KMS-11 (cell line): ENCODE data around the gene PPM1J.

ENCODE experiments used
- H2AFZ ChIP-seq: fragments of 200-600 bp; sonication (generic); 2 replicates; pipeline ENCODE4 v1.6.1; 2016; ENCODE audit warnings: antibody characterized with exemption, mixed run types, low read depth
- H3K27ac ChIP-seq: fragments of 200-600 bp; sonication (generic); 2 replicates; pipeline ENCODE4 v1.6.1; 2016; ENCODE audit warnings: mild to moderate bottlenecking, mixed run types
- H3K27me3 ChIP-seq: fragments of 200-600 bp; sonication (generic); 2 replicates; pipeline ENCODE4 v1.6.1; 2017; ENCODE audit warnings: mild to moderate bottlenecking, low read depth, mixed run types, moderate library complexity; ENCODE audit not compliant: insufficient read depth
- H3K36me3 ChIP-seq: fragments of 200-600 bp; sonication (generic); 2 replicates; pipeline ENCODE4 v1.6.1; 2017; ENCODE audit warnings: mild to moderate bottlenecking, mixed run types; ENCODE audit not compliant: insufficient read depth
- H3K4me1 ChIP-seq: fragments of 200-600 bp; sonication (generic); 2 replicates; pipeline ENCODE4 v1.6.1; 2016; ENCODE audit warnings: mild to moderate bottlenecking, low read depth, mixed run types; ENCODE audit not compliant: poor library complexity, severe bottlenecking
- H3K4me2 ChIP-seq: fragments of 200-600 bp; sonication (generic); 2 replicates; pipeline ENCODE4 v1.7.0; 2016; ENCODE audit warnings: mild to moderate bottlenecking, mixed run types
- H3K4me3 ChIP-seq: fragments of 200-600 bp; sonication (generic); IDR thresholded peaks from 2 replicates; pipeline ENCODE4 v1.6.1; 2017; ENCODE audit warnings: low read depth, low read length, mixed read lengths; ENCODE audit not compliant: insufficient read depth
- H3K79me2 ChIP-seq: fragments of 200-600 bp; sonication (generic); 2 replicates; pipeline ENCODE4 v1.6.1; 2016; ENCODE audit warnings: low read depth, mixed run types; ENCODE audit not compliant: insufficient read depth
- H3K9ac ChIP-seq: fragments of 200-600 bp; sonication (generic); 2 replicates; pipeline ENCODE4 v1.6.1; 2016; ENCODE audit warnings: mild to moderate bottlenecking, mixed run types
- H4K20me1 ChIP-seq: fragments of 200-600 bp; sonication (generic); 2 replicates; pipeline ENCODE4 v1.6.1; 2016; ENCODE audit warnings: mild to moderate bottlenecking, mixed run types; ENCODE audit not compliant: insufficient read depth
- CTCF ChIP-seq: fragments of 200-600 bp; sonication (generic); conservative IDR thresholded peaks from 2 replicates; pipeline ENCODE4 v1.6.1; 2017; ENCODE audit warnings: low read depth, mild to moderate bottlenecking, antibody characterized with exemption, low read length, moderate library complexity, mixed read lengths

The PPM1J gene

GRCh38 chr1:112674440-112674985 lies 40.6 kb downstream of the PPM1J start, which contains the start of gene MOV10:
MOV10 (plus strand) TSS chr1:112674659; CDS start chr1:112674913, 254 bp downstream.
- H3K36me3 ChIP-seq = no peaks in the 10 kb centered on the region
- peak within 1 kb of the TSS; percentile 64 for H3K27ac ChIP-seq

GRCh38 chr1:112673592-112674439 lies 41.3 kb downstream of the PPM1J start:
- Histone ChIP-seq H3K36me3 (no peaks in the 10 kb centered on the region), H2AFZ (peak overlapping the region; percentile 67; the same call in 1 of the 2 replicates), H3K27me3 (no peaks in the 10 kb centered on the region), H3K9ac (peak overlapping the region; percentile 85), H3K4me3 (no peak overlapping the region), H4K20me1 (no peaks in the 10 kb centered on the region), H3K79me2 (no peaks in the 10 kb centered on the region), H3K4me1 (peaks cover 26% of the 10 kb centered on the region), H3K4me2 (peak overlapping the region; percentile 95), H3K27ac (peak overlapping the region; percentile 64)
- TF ChIP-seq CTCF = peak; percentile 51

More at GRCh38 chr1:112674440-112674985, 40.6 kb downstream of the PPM1J start, which contains the start of gene MOV10:
- Histone ChIP-seq H3K4me1 (peaks cover 20% of the 10 kb centered on the region), H3K79me2 (no peaks in the 10 kb centered on the region), H3K4me3 (no peak within 1 kb of the TSS), H4K20me1 (no peaks in the 10 kb centered on the region), H3K27me3 (no peaks in the 10 kb centered on the region), H3K4me2 (peak within 1 kb of the TSS; percentile 95), H2AFZ (peak within 1 kb of the TSS; percentile 67), H3K9ac (peak within 1 kb of the TSS; percentile 85)
- no peak for TF ChIP-seq CTCF

- Histone ChIP-seq H3K9ac (no peak overlapping the region), H3K27ac (no peak overlapping the region), H3K4me1 (peaks cover 36% of the 10 kb centered on the region), H3K36me3 (no peaks in the 10 kb centered on the region), H2AFZ (no peak overlapping the region), H4K20me1 (no peaks in the 10 kb centered on the region), H3K79me2 (no peaks in the 10 kb centered on the region), H3K4me3 (no peak overlapping the region), H3K4me2 (no peak overlapping the region; the same call in 1 of the 2 replicates), H3K27me3 (no peaks in the 10 kb centered on the region)
- no peak for TF ChIP-seq CTCF
These were observed 42.3 kb downstream of the PPM1J start for GRCh38 chr1:112672842-112673241.

- no peak overlapping the region for H3K27ac ChIP-seq
- TF ChIP-seq CTCF = no peak
- H3K4me1 ChIP-seq = peaks cover 41% of the 10 kb centered on the region
- H3K9ac ChIP-seq = no peak overlapping the region
- H4K20me1 ChIP-seq = no peaks in the 10 kb centered on the region
- H3K36me3 ChIP-seq = no peaks in the 10 kb centered on the region
- no peak overlapping the region for H3K4me2 ChIP-seq
- H3K27me3 ChIP-seq = no peaks in the 10 kb centered on the region
- H3K4me3 ChIP-seq = no peak overlapping the region
- H3K79me2 ChIP-seq = no peaks in the 10 kb centered on the region
- no peak overlapping the region for H2AFZ ChIP-seq
These were observed 43.1 kb downstream of the PPM1J start for GRCh38 chr1:112672009-112672408.
